T1000 (cell line): ENCODE measurements around the gene NAIF1.
"Not testable (repeated sequence)": the region's sequence is repeated elsewhere in the genome, so short reads cannot be mapped to it uniquely, and the experiment has no call there.

Experiments
- DNase-seq: peaks from one replicate; lab custom pipeline; 2025; ENCODE audit warnings: mixed read lengths; lab: John Stamatoyannopoulos, UW

The NAIF1 gene

GRCh38 chr9:128026255-128026772, 40.8 kb downstream of the NAIF1 start:
- DNase-seq = no peak

GRCh38 chr9:128025736-128026135, 41.4 kb downstream of the NAIF1 start:
- no peak for DNase-seq

GRCh38 chr9:128024761-128025308, 42.3 kb downstream of the NAIF1 start:
- no peak for DNase-seq

- not testable (repeated sequence) for DNase-seq
Observed at GRCh38 chr9:128023671-128024070, 43.4 kb downstream of the NAIF1 start.

GRCh38 chr9:128022886-128023285, 44.2 kb downstream of the NAIF1 start:
- DNase-seq = no peak

- DNase-seq = no peak
Observed at GRCh38 chr9:128021098-128021497, 46.0 kb downstream of the NAIF1 start.

GRCh38 chr9:128020692-128021091, 46.4 kb downstream of the NAIF1 start:
- DNase-seq = no peak

- DNase-seq = no peak
Observed at GRCh38 chr9:128015696-128016095, 51.4 kb downstream of the NAIF1 start.
